ENCODE results near the gene CPNE2.

Gene CPNE2

DNA sequence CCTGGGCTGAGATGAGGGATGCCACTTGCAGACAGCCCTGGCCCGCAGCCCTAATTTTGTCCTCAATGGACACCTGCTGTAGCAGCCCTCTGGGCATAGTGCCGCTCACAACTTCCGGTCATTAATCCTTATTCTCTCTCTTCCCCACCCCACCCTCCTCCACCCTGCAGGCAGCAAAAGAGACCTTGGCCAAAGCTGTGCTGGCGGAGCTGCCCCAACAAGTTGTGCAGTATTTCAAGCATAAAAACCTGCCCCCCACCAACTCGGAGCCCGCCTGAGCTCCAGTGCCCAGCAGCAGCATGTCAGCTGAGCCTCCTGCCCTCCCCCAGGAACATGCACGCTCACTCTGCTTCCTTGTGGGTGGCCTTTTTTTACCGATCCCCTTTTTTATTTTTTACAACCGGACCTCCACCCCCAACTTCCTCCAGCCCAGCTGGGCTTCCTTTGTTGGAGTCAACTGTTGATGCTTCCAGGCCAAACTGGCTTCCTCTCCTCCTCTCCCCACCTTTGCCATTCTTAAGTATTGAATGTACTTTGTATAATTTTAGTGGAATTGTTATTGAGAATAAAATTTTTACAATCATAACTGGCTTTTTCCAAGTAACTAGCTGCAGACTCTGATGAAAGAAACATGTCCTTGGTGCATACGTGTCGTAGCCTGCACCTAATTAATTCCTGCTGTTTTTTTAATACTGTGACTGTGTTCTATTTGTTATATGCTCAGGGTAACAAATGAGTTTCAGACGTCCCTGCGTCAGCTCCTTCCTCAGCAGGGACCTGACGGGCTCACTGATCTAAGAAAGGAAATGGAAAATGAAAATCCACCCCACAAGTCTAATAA lies 55.2 kb downstream of the CPNE2 start:
- TF ChIP-seq CTCF (IDR thresholded peaks at IDR 0.05; ENCODE audit: extremely low read depth, missing control alignments) = no peak
- peak; percentile 39 for DNase-seq (ENCODE audit: low spot score)

- no peak for TF ChIP-seq CTCF (IDR thresholded peaks at IDR 0.05; ENCODE audit: extremely low read depth, missing control alignments)
- no peak for DNase-seq (ENCODE audit: low spot score)
These were observed 56.1 kb downstream of the CPNE2 start for GRCh38 chr16:57148481-57148880.

GRCh38 chr16:57149391-57149790 lies 57.0 kb downstream of the CPNE2 start:
- DNase-seq (ENCODE audit: low spot score) = no peak
- no peak for TF ChIP-seq CTCF (IDR thresholded peaks at IDR 0.05; ENCODE audit: extremely low read depth, missing control alignments)

GRCh38 chr16:57150682-57151330 lies 58.4 kb downstream of the CPNE2 start:
- no peak for DNase-seq (ENCODE audit: low spot score)
- TF ChIP-seq CTCF (IDR thresholded peaks at IDR 0.05; ENCODE audit: extremely low read depth, missing control alignments) = no peak

DNA sequence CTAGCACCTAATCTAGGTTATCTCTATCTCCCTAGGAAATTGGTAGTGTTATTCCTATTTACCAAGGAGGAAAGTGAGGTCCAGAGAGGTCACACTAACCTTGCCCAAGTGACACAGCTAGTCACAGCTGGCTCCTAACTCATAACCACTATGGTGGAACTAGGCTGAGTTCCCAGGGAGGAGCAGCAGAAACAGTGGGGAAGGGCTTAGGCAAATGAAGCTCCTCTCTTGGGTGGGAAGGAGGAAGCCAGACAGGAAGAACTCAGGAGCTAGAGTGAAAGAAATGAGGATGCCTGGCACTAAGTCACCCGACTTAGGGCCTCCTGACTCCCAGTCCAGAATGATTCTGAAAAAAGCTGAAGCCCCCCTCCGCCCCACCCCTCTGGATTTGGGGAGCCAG lies 59.0 kb downstream of the CPNE2 start:
- no peak for TF ChIP-seq CTCF (IDR thresholded peaks at IDR 0.05; ENCODE audit: extremely low read depth, missing control alignments)
- no peak for DNase-seq (ENCODE audit: low spot score)

DNA sequence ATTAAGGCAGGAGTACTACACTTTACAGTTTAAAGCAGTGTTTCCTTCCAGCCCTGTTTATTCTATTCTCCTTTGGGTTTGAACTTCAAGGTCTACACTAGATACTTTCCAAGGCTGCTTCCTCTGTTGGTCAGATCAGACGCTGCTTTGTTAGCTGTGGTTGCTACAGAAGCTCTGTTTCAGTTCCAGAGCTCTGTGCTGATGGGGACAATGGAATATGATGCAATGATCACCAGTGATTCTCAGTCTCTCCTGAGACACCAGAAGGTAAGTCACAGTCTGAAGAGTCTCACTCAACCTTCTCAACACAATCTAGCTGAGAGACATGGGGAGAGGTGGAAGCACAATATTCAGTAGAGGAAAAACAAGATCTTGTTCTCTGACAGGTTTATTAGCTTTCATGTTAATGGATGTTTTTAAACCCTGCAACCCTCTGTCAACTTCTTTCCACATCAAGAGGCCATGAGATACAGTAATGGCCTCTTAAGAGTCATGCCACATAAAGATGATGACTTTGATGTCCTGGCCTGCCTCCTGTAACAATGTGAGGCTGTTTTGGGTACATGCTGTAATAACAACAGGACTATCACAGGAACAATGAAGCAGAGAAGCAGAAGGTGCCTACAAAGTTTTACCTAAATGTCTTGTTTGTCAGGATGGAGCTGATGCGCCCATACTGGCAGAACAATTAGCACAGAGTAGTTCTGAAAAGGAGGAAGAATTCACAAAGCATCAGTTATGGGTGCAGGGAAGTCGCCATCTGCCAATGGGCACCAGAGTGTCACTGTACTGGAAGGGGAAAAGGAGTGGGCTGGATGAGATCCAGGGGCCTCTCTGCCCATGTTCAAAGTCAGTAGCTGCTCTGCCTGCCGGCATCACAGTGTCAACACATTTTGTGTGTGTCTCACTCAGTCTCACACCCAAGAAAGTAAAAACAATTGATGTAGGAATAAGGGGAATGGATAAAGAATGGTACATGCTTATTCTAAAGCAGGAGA lies 60.0 kb downstream of the CPNE2 start:
- no peak for TF ChIP-seq CTCF (IDR thresholded peaks at IDR 0.05; ENCODE audit: extremely low read depth, missing control alignments)
- DNase-seq (ENCODE audit: low spot score) = no peak

Measured in GM20000 (cell line).